ENCODE results near the gene MYO1E.

The MYO1E gene

DNA sequence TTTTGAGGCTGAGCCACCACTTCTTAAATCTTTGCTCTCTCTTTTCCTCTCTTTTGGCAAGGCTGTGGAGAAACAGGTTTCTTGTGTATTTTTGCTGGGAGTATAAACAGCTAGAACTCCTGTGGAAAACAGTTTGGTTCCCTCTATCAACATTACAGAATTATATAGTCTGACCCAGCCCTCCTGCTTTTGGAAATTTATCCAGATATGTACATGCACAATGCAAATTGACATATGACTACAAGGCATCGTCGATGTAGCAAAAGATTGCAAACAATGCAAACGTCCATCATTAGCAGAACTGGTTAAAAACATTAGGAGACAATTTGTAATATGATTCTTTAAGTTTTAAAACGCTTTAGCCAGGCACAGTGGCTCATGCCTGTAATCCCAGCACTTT, 12.5 kb upstream of the MYO1E start:
- no peak for DNase-seq

- DNase-seq = no peak
Measured at GRCh38 chr15:59384507-59384906, 11.8 kb upstream of the MYO1E start.

- no peak for DNase-seq
Measured at GRCh38 chr15:59380902-59381610, 8.4 kb upstream of the MYO1E start.

GRCh38 chr15:59379531-59379930, 6.9 kb upstream of the MYO1E start:
- DNase-seq = no peak

DNA sequence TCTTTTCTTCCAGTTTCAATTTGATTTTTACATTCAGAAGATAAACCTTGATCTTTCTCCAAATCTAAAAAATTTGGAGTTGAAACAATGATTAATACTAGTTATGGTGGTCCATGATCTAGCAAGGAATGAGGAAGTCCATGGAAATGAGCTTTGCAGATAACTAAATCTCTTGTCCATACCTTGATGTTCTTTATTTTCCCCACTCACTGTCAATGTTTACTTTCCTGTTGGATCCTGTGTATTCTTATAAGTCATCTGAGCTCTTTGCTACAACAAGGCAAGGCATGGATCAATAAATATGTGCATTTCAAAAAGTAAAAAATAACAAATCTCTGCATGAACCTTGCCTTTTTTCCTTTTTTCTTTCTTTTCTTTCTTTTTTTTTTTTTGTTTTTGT, 6.2 kb upstream of the MYO1E start:
- DNase-seq = no peak

- no peak for DNase-seq
Measured at GRCh38 chr15:59377924-59378323, 5.3 kb upstream of the MYO1E start.

GRCh38 chr15:59376733-59377132, 4.1 kb upstream of the MYO1E start:
- peak; percentile 13 for DNase-seq

- DNase-seq = no peak
Measured at GRCh38 chr15:59373215-59373614, 544 bp upstream of the MYO1E start.

DNA sequence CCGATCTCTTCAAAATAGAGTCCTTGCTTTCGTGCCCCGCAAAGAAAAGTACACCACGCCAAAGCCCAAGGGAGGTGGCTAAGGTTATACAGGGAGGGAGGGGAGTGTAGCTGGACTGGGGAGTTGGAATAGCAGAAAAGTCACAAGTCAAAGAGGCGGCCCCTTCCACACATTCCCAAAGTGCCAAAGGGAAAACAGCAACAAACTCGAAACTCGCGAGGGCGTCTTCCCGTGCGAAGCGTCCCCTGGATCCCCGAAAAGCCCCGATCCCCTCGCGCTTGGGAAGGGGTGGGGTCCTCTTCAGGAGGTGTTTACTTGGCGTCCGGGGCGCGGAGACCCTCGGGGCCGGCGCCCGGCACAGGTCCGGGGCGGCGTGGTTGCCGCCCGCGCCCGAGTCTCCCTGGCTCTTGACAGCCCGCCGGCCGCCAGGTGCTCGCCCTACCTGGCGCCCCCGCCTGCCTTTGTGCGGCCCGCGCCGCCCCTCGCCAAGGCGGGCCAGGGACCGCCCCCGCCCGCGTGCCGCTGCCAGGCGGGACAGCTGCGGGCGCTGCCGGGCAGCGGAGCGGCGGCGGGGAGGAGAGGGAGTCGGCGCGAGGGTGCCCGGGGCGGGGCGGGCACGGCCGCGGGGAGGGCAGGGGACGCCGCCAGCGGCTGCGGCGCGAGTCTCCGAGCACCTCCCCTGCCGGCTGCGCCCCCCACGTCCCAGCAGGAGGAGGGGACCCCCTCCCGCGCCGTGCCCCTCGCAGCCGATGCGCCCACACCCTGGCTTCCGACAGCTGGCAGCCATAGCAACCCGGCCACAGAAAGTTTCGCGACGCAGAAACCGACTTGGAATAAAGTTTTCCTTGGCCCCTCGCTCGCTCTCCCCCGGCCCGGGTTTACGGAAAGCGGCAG, 966 bp downstream of the MYO1E start:
- peak; percentile 80 for DNase-seq

DNA sequence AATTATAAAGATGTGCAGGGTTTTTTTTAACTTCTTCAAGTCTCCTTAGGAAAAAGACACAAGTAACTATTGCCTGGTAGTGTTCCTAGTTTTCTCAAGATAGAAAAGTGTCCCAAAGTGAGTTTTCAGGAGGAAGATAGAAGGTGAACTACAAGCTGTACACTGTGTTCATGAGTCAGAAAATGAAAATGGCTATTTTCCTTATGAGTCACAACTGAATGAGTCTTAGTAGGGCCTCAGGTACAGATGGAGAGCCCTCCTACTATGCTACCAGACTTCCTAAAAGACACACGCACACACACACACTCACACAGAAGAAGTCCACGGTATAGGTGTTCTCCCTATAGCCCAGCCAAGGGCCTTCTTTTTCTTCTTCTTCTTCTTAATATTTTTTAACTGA, 3.1 kb downstream of the MYO1E start:
- no peak for DNase-seq

DNA sequence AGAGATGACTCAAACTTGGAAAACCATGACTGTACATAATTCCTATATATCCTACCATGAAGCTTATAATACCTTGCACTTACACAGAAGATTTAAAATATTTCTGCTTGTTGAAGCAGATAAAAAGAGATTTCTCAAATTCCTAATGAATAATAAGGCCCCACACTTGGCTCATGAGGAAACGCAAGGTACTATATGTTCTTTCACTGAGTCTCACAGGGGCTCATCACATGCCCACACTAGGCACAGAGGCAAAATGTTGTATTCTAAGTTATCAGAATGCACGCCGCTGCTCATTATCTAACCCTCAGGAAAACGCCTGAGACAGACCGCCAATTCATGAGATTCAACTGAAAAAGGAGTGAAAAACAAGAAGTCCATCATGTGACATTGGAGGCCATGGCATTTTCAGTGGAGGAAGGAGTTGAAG, 5.6 kb downstream of the MYO1E start:
- DNase-seq = no peak

- DNase-seq = no peak
Measured at GRCh38 chr15:59366333-59367021, 6.2 kb downstream of the MYO1E start.

DNA sequence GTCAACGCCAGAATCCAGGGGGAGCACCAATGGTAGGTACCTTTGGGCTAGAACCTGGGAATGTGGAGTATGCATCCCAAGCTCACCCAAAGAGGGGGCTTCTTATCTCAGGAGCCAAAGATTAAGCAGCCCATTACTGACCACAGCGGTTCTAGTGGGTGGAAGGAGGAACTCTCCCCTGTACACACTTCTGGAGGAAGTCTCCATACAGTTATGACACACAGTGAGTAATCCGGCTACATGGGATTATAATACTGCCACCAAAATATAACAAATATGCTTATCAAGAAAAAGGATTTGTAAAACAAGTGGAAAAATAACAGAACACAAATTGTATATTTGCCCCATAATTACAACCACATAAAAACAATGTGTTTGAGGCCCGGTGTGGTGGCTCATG, 8.4 kb downstream of the MYO1E start:
- DNase-seq = no peak

DNA sequence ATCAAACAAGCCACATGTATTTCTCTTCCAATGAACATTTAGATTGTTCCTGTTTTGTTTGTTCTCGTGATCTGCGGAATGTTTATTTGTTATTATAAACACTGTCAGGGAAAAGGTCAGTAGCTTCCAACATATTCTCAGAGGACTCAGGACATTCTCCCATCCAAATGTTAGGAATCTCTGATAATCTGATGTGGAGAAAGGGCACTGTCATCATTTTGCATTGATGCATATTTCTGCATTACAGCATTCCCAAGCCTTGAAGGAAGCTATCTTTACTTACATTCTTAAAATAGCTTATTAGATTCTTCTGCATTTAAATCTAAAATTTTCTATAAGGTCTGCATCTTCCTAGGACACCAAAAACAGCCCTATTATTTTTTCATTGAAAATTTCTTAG, 10.3 kb downstream of the MYO1E start:
- no peak for DNase-seq

GRCh38 chr15:59360896-59361295, 11.8 kb downstream of the MYO1E start:
- no peak for DNase-seq

DNA sequence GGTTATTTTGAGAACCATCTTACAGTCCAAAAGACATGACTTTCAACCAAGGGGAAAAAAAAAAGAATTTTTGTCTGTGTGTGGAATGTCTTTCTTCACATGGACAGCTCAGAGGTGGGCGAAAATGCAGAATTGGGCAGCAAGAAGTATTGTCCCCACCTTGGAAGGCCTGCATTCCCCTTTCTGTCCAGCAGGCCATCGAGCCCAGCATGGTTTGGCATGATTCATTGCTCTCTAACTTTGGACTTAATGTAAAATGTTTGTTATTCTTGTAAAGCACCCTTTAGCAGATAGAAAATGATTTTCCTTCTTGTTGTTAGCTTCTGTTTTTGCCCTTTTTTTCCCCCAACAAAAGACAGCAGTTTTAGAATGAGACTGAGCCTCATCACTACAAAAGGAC, 12.4 kb downstream of the MYO1E start:
- DNase-seq = no peak

- no peak for DNase-seq
Measured at GRCh38 chr15:59355730-59356129, 16.9 kb downstream of the MYO1E start.

GRCh38 chr15:59354417-59355031, 18.1 kb downstream of the MYO1E start:
- DNase-seq = no peak

- no peak for DNase-seq
Measured at GRCh38 chr15:59353994-59354416, 18.7 kb downstream of the MYO1E start.

DNA sequence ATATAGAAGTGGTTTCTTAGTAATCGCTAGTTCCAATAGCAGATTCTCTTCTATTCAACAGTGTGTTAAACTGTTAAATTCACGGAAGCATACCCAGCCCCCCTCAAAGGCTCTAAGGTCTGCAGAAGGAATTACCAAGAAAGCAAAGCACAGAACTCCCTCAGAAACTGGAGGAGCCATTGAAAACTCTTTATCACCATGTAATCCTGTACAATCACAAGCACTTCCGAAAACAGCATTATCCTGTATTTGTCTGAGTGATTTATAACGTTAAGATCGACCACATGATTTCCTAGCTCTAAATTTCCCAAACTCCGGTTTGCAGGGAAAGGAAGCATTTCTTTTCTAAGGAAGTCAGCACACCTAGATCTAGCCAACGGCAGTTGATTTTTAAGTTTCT, 20.0 kb downstream of the MYO1E start:
- DNase-seq = no peak

DNA sequence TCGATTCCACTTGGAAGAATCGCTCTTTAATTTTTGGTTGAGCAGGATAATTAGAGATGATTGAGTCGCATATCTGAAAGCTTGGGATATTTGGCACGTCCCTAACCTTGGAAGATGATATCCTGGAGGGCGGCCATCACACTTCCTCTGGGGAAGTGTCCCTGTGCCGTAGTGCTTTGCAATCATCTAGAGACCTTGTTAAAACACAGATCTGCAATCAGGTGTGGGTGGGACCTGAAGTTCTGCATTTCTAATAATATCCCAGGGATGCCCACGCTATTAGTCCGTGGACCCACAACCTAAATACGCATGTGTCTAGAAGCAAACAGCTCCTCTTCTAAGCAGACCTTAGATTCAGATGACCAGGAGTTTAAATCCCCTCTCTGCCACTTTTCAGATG, 20.5 kb downstream of the MYO1E start:
- DNase-seq = no peak

- DNase-seq = no peak
Measured at GRCh38 chr15:59350421-59350732, 22.3 kb downstream of the MYO1E start.

- peak; percentile 83 for DNase-seq
Measured at GRCh38 chr15:59349680-59350420, 22.8 kb downstream of the MYO1E start.

Measured in DMS53 (cell line).